CD4-positive, alpha-beta T cell treated with Interleukin-10 for 1 hour (primary cell): ENCODE measurements around the gene MRPS33.
A peak's percentile ranks its signal among the peaks of the same experiment; 100 is the strongest.
"Not testable (repeated sequence)": the region's sequence is repeated elsewhere in the genome, so short reads cannot be mapped to it uniquely, and the experiment has no call there.

Experiments
- DNase-seq: peaks from one replicate; pipeline ENCODE4 v3.0.0-alpha.2; 2020

MRPS33 gene

GRCh38 chr7:141014524-141015395 lies at the start of gene MRPS33:
MRPS33 (minus strand) TSS chr7:141014952; CDS start chr7:141010633, 4,319 bp downstream.
- DNase-seq = peak; percentile 97

GRCh38 chr7:141057788-141058187 lies 43.0 kb upstream of the MRPS33 start:
- DNase-seq = no peak

GRCh38 chr7:141055146-141055545 lies 40.4 kb upstream of the MRPS33 start:
- no peak for DNase-seq

GRCh38 chr7:141053626-141054025 lies 38.9 kb upstream of the MRPS33 start:
- DNase-seq = peak; percentile 79

GRCh38 chr7:141045842-141046620 lies 31.3 kb upstream of the MRPS33 start:
- no peak for DNase-seq

GRCh38 chr7:141045126-141045841 lies 30.5 kb upstream of the MRPS33 start:
- DNase-seq = no peak

- DNase-seq = no peak
These were observed 28.9 kb upstream of the MRPS33 start for GRCh38 chr7:141043616-141044015.

GRCh38 chr7:141042222-141043193 lies 27.8 kb upstream of the MRPS33 start:
- DNase-seq = no peak

GRCh38 chr7:141039376-141039775 lies 24.6 kb upstream of the MRPS33 start:
- DNase-seq = no peak

- not testable (repeated sequence) for DNase-seq
These were observed 23.3 kb upstream of the MRPS33 start for GRCh38 chr7:141038100-141038499.

GRCh38 chr7:141032539-141033323 lies 18.0 kb upstream of the MRPS33 start:
- not testable (repeated sequence) for DNase-seq

GRCh38 chr7:141028767-141029166 lies 14.0 kb upstream of the MRPS33 start:
- no peak for DNase-seq

- no peak for DNase-seq
These were observed 12.3 kb upstream of the MRPS33 start for GRCh38 chr7:141027043-141027442.

- DNase-seq = no peak
These were observed 9.9 kb upstream of the MRPS33 start for GRCh38 chr7:141024668-141025067.

GRCh38 chr7:141023295-141023694 lies 8.5 kb upstream of the MRPS33 start:
- peak; percentile 19 for DNase-seq

GRCh38 chr7:141017555-141017954 lies 2.8 kb upstream of the MRPS33 start:
- no peak for DNase-seq

GRCh38 chr7:141016349-141016748 lies 1.6 kb upstream of the MRPS33 start:
- no peak for DNase-seq

- DNase-seq = no peak
These were observed 628 bp downstream of the MRPS33 start for GRCh38 chr7:141014125-141014523.

GRCh38 chr7:141013345-141013715 lies 1.4 kb downstream of the MRPS33 start:
- peak; percentile 26 for DNase-seq

- no peak for DNase-seq
These were observed 1.9 kb downstream of the MRPS33 start for GRCh38 chr7:141012696-141013344.
